NT2/D1 (cell line): ENCODE measurements around the gene PTGIS.

Source experiments
- SUZ12 ChIP-seq: IDR thresholded peaks from 2 replicates; pipeline ENCODE4 v1.6.1; 2011; ENCODE audit not compliant: insufficient read length, insufficient read depth; ENCODE audit errors: extremely low read depth
- ZNF274 ChIP-seq: IDR thresholded peaks from 2 replicates; pipeline ENCODE4 v1.6.1; 2011; ENCODE audit warnings: mild to moderate bottlenecking, low read depth, low read length

DNA sequence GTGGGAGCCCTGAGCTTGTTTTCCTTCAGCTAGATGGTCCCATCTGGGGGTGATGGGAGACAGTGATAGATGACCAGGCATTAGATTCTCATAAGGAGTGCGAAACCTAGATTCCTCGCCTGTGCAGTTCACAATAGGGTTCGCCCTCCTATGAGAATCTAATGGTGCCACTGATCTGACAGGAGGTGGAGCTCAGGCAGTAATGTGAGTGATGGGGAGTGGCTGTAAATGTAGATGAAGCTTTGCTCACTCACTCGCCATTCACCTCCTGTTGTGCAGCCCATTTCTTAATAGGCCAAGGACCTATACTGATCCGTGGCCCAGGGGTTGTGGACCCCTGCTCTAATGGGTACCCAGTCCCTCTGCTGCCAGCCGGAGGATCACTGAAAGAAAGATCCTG lies 64.8 kb downstream of the PTGIS start:
- no peak for TF ChIP-seq ZNF274
- no peak for TF ChIP-seq SUZ12
